ENCODE results near the gene MDGA2.

The MDGA2 gene

DNA sequence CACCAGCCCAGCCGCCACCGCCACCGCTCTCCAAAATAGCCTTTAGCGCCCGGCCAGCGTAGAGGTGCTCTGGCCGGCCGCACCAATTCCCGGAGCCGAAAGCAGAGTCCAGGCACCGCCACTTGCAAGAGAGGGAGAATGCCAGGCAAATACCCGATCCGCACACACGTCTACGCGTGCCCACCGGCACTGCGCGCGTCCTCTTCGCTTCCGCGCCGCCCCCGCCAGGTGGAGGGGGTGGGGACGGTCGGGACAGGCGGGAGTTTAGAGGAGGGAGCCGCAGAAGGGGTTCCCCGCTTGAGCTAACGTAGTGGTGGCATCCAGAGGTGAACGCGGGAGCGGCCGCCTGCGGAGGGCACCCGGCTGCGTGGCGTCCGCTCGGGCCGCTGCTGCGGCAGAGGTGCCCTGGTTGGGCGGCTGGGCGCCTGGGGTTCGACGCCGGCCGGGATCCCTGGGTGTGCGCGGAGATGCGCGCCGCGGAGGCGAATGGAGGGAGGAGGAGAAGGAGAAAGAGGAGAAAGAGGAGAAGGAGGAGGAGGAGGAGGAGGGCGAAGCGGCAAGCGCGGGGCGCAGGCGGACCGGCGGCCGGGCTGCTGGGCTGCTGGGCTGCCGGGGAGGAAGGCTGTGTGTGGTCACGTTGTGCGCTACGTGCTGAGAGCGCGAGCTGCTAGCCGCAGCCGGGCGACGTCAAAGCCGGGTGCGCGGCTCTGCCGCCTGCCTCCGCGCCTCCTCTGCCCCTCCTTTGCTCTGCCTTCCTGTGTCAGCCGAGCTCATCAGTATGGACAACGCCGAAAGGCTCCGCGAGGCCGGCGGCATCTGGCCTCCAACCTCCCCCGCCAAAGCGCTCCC, at the start of gene MDGA2:
MDGA2 (minus strand) TSS at position 140 of the 849 bp plus-strand sequence.
- peaks cover 2% of the 10 kb centered on the region for H3K9me3 Mint-ChIP-seq
- H3K4me1 Mint-ChIP-seq: no peaks in the 10 kb centered on the region
- no peak within 1 kb of the TSS for H3K4me3 Mint-ChIP-seq
- H3K27me3 Mint-ChIP-seq: peaks cover 42% of the 10 kb centered on the region
- no peak for ATAC-seq
- no peaks in the 10 kb centered on the region for H3K36me3 Mint-ChIP-seq
- H3K27ac Mint-ChIP-seq: no peak within 1 kb of the TSS

DNA sequence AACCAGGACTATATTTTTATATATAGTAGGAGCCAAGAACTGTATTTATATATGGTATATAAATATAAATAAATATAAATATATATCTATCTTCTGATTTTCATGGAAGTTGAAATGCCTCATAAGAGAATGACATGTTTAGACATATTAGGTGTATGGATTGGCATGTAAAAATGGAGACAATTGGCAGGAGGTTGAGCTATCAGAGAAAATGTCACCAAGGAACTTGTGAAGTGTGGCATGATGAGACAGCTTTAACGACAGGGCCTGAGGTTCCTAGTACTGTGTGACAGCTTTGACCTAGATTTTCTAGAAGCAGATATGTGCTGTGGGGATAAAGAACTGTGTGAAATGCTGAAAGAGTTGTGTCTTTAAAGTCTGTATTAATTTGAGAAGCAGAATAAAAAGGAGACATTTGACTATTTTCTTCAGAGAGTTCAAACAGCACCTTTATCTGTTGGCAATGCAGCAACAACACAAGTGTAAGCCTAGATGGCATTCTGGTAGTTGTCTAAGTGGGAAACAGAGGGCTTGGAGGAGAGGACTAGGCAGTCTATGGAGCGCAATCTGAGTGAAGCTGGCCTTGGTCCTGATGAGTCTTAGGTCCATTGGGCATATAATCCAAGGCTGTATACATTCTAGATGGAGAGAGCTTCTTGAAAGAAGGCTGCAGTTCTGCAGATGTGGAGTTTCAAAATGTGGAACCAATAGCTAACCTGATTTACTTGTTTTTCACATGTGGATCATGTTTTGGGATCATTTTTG, 47.7 kb upstream of the MDGA2 start:
- H3K4me3 Mint-ChIP-seq: no peak overlapping the region
- no peaks in the 10 kb centered on the region for H3K27me3 Mint-ChIP-seq
- no peak for ATAC-seq
- H3K9me3 Mint-ChIP-seq: no peaks in the 10 kb centered on the region
- H3K4me1 Mint-ChIP-seq: no peaks in the 10 kb centered on the region
- no peak overlapping the region for H3K27ac Mint-ChIP-seq
- no peaks in the 10 kb centered on the region for H3K36me3 Mint-ChIP-seq

DNA sequence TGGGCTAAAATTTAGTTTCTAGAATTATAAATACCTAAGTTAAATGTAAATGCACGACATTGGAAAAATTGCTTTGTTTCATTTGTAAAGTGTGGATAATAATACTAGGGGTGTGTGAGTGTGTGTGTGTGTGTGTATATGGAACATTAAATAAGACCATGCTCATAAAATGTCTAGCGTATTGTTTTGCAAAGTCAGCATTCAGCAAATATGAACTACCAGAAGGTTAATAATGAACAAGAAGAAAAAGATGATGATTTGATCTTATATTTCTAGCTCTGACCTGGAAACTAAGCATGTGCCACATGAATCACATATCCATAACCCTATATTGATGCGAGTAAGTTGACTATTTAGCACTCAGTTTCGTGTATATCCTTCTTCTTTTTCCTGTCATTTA, 44.9 kb upstream of the MDGA2 start:
- Mint-ChIP-seq H3K9me3 (peaks cover 5% of the 10 kb centered on the region), H3K4me3 (no peak overlapping the region), H3K27ac (no peak overlapping the region), H3K4me1 (no peaks in the 10 kb centered on the region), H3K27me3 (no peaks in the 10 kb centered on the region), H3K36me3 (no peaks in the 10 kb centered on the region)
- no peak for ATAC-seq

DNA sequence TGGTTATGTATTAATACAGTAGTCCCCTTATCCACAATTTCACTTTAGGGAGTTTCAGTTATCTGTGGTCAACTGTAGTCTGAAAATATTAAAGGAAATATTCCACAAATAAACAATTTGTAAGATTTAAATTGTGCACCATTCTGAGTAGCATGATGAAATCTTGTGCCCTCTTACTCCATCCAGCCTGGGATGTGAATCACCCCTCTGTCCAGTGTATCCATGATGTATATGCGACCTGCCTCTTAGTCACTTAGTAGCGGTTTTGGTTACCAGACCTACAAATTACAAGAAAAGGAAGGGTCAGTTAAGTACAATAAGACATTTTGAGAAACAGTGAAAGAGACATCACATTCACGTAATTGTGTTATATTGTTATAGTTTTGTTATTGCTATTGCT, 39.9 kb upstream of the MDGA2 start:
- no peaks in the 10 kb centered on the region for H3K36me3 Mint-ChIP-seq
- no peaks in the 10 kb centered on the region for H3K4me1 Mint-ChIP-seq
- no peak for ATAC-seq
- no peaks in the 10 kb centered on the region for H3K27me3 Mint-ChIP-seq
- H3K27ac Mint-ChIP-seq: no peak overlapping the region
- H3K9me3 Mint-ChIP-seq: peaks cover 5% of the 10 kb centered on the region
- H3K4me3 Mint-ChIP-seq: no peak overlapping the region

DNA sequence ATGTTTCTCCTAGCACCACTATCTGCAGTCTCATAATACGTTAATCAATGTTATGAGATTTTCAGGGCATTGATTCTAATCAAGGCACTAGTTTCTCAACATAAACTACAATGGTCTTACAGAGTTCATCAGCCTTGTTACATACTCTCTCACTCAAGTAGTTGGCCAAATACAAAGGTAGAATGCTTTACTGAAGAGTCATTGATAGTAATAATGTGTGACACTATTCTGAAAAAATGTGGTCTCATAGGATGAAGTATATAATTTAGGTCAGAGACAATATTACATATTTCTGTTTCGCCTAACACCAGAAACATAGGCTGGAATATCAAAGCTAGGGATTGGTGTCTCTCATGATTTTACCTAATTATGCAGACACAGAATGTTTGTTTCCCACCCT, 35.2 kb upstream of the MDGA2 start:
- Mint-ChIP-seq H3K9me3 (no peaks in the 10 kb centered on the region), H3K27me3 (no peaks in the 10 kb centered on the region), H3K36me3 (no peaks in the 10 kb centered on the region), H3K4me1 (no peaks in the 10 kb centered on the region), H3K4me3 (no peak overlapping the region), H3K27ac (no peak overlapping the region)
- ATAC-seq: no peak

DNA sequence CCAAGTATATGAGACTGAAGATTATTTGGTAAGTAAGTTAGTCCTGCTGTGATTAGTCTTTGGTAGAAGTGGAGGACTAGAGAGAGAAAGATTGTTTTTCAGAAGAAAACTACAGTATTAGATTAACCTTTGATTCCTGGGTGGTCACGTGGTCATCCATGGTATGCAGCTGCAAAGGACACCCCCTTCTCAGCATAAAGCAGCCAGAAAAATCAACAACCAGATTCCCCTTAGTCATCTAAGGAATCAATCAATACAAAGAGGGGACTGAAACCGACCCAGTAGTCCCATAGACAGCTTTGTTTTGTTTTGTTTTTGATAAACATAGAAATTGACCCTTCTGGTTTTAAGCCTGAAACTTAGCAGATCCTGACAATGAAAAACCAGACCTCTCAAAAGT, 30.3 kb upstream of the MDGA2 start:
- Mint-ChIP-seq H3K9me3 (no peaks in the 10 kb centered on the region), H3K4me3 (no peak overlapping the region), H3K27me3 (no peaks in the 10 kb centered on the region), H3K36me3 (no peaks in the 10 kb centered on the region), H3K4me1 (no peaks in the 10 kb centered on the region), H3K27ac (no peak overlapping the region)
- no peak for ATAC-seq

DNA sequence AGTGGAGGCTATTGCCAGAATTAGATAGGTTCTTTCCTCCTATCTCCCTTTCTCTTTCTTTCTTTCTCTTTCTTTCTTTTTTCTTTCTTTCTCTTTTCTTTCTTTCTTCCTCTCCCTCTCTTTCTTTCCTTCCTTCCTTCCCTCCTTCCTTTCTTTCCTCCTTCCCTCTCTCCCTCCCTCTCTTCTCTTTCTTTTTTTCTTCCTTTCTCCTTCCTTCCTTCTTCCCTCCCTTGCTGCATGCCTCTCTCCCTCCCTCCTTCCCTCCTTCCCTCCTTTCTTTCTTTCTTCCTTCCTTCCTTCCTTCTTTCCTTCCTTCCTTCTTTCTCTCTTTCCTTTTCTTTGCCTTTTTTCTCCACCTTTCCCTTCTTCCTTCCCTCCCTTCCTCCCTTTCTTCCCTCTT, 16.4 kb upstream of the MDGA2 start:
- no peaks in the 10 kb centered on the region for H3K4me1 Mint-ChIP-seq
- peaks cover 3% of the 10 kb centered on the region for H3K9me3 Mint-ChIP-seq
- H3K36me3 Mint-ChIP-seq: no peaks in the 10 kb centered on the region
- no peak overlapping the region for H3K4me3 Mint-ChIP-seq
- H3K27me3 Mint-ChIP-seq: no peaks in the 10 kb centered on the region
- H3K27ac Mint-ChIP-seq: no peak overlapping the region
- ATAC-seq: no peak

DNA sequence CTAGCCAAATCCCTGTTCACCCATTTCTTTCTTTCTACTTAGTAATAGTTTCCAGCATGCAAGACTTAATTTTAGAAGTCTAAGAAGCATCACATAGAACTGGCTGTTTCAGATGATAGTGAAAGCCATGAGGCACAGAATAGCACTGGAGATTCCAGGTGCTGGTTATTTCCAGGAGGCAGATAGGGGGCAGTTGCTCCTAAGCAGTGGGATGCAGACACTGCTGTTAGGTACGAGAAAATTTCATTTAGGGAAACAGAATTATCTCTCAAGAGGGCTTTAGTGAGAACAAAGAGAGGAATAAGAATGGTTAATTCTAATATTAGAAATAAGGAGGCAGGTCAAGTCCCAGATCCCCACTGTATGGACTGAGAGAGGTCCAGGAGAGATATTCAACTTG, 3.6 kb upstream of the MDGA2 start:
- ATAC-seq: no peak
- H3K27ac Mint-ChIP-seq: no peak overlapping the region
- H3K4me3 Mint-ChIP-seq: no peak overlapping the region
- H3K4me1 Mint-ChIP-seq: no peaks in the 10 kb centered on the region
- H3K9me3 Mint-ChIP-seq: peaks cover 2% of the 10 kb centered on the region
- H3K36me3 Mint-ChIP-seq: no peaks in the 10 kb centered on the region
- peaks cover 22% of the 10 kb centered on the region for H3K27me3 Mint-ChIP-seq

DNA sequence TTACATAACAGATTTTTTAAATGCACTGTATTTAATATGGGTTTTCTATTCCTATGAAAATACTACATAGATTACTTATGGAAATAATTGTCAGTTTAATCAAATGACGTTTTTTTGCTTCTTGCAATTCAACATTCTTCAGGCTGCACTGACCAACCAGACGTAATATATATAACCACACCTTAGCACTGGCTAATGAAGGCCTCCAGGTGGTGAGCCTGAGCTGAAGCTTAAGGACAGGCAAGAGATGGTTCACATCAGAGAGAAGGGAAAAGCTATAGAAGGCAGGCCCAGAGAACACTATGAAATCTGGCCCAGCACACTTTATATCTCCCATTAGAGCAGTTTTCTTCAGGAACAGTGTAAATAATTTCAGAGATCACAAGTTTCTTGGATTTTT, 2.8 kb upstream of the MDGA2 start:
- Mint-ChIP-seq H3K27ac (no peak overlapping the region), H3K4me3 (no peak overlapping the region), H3K36me3 (no peaks in the 10 kb centered on the region), H3K4me1 (no peaks in the 10 kb centered on the region), H3K27me3 (peaks cover 30% of the 10 kb centered on the region), H3K9me3 (peaks cover 2% of the 10 kb centered on the region)
- ATAC-seq: no peak

DNA sequence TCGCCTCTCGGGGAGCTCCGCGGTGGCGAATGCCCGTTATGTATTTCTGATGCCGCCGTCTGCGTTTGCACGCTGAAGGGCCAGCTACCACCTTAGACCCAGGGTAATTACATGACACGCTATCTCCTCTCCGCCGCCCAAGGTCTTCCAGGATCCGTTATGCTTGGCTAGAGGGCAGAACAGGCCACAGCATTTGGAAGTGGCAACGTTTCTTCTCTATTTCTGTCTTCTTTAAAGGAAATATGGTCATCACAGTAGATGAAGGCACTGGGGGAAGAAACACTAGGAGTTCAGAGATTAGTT, 861 bp upstream of the MDGA2 start:
- Mint-ChIP-seq H3K36me3 (no peaks in the 10 kb centered on the region), H3K4me3 (no peak overlapping the region), H3K4me1 (no peaks in the 10 kb centered on the region), H3K27ac (no peak overlapping the region), H3K9me3 (peaks cover 2% of the 10 kb centered on the region), H3K27me3 (peaks cover 42% of the 10 kb centered on the region)
- ATAC-seq: no peak

DNA sequence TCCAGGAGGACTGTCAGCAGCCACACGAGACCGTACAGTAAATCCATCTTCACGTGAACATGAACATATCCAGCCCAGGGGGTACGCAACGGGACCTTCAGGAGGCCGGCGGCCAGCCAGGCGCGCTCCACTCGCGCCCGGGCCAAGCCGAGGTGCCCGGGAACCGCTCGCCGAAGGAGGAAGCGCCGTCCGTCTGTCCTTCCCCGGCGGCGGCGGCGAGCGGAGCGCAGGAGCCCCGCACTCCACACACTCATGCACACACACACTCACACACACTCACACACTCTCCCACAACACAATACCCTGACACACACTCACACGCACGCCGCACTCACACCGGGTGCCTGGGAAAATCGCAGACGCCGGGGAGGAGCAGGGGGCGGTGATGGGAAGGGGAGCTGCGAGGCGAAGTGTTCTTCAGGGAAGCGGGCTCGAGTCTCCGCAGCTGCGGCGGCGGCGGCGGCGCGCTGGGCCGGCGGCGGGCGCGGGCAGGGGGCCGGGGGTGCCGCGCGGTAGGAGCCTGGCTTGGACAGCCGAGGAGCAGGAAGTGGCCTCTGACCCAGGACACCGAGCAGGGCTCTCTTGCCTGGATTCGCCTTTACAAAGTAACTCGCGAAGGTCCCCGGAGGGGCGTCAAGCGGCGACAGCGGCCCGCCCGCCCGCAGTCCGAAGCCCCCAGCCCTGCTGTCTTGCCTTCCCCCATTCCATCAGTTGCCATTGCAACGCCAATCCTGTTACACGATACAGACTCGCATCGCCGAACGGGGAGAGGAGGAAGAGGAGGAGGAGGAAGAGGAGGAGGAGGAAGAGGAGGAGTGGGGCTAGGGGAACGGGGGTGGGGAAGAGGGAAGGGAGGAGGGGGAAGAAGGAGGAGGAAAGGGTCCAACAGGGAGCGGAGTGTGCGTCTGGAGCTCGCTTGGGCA, 601 bp downstream of the MDGA2 start:
- peaks cover 42% of the 10 kb centered on the region for H3K27me3 Mint-ChIP-seq
- no peaks in the 10 kb centered on the region for H3K36me3 Mint-ChIP-seq
- H3K9me3 Mint-ChIP-seq: peaks cover 2% of the 10 kb centered on the region
- no peak overlapping the region for H3K4me3 Mint-ChIP-seq
- no peak overlapping the region for H3K27ac Mint-ChIP-seq
- no peaks in the 10 kb centered on the region for H3K4me1 Mint-ChIP-seq
- no peak for ATAC-seq

DNA sequence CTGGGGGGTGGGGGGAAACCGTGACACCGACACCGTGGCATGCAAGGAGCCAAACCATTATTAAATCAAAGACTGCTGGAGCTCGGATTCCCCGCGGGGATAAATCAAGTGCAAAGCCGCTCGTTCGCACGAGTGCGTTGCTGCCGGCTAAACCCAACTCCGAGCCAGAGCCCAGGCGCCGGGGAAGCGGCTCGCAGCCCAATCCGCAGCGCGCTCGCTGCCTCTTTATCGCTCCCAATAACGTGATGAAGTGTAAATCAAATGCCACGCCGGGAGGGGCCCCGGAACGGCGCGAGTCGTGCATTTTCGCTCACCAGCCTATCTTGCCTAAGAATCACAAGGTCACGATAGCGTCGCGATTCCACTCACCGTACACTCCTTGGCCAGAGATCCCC, 1.3 kb downstream of the MDGA2 start:
- Mint-ChIP-seq H3K4me1 (no peaks in the 10 kb centered on the region), H3K36me3 (no peaks in the 10 kb centered on the region), H3K27ac (no peak overlapping the region), H3K27me3 (peaks cover 42% of the 10 kb centered on the region), H3K4me3 (no peak overlapping the region), H3K9me3 (peaks cover 2% of the 10 kb centered on the region)
- ATAC-seq: no peak

DNA sequence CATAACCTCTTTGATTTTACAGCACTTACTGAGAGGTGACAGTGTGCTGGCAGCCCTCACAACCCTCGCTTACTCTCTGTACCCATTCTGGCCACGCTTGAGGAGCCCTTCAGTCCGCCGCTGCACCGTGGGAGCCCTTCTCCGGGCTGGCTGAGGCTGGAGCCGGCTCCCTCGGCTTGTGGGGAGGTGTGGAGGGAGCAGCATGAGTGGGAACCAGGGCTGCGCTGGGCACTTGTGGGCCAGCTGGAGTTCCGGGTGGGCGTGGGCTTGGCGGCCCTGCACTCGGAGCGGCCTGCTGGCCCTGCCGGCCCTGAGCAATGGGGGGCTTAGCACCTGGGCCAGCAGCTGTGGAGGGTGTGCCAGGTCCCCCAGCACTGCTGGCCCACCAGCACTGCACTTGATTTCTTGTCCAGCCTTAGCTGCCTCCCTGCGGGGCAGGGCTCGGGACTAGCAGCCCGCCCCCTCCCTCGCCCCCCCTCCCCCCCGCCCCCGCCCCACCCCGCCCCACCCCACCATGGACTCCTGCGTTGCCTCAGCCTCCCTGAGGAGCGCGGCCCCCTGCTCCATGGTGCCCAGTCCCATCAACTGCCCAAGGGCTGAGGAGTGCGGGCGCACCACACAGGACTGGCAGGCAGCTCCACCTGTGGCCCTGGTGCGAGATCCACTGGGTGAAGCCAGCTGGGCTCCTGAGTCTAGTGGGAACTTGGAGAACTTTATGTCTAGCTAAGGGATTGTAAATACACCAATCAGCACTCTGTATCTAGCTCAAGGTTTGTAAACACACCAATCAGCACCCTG, 9.9 kb downstream of the MDGA2 start:
- H3K36me3 Mint-ChIP-seq: no peaks in the 10 kb centered on the region
- peaks cover 4% of the 10 kb centered on the region for H3K9me3 Mint-ChIP-seq
- H3K27me3 Mint-ChIP-seq: no peaks in the 10 kb centered on the region
- ATAC-seq: no peak
- H3K27ac Mint-ChIP-seq: no peak overlapping the region
- H3K4me3 Mint-ChIP-seq: no peak overlapping the region
- H3K4me1 Mint-ChIP-seq: no peaks in the 10 kb centered on the region

DNA sequence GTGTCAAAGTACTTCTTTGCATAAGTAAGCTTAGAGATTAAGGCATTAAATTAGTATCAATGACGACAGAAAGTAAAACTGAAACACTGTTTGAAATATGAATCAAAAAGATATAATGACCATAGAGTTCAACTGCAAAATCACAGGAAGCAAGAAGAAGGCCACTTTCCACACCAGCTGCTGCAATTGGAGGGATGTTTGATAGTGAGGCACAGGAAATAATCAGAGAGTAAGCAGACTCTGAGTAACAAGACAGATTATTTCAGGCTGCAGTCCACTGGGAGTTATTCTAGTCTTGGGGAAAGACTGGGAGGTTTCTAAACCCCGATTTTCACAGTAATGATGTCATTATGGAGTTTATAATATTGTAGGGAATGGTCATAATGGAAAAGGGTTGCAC, 12.9 kb downstream of the MDGA2 start:
- Mint-ChIP-seq H3K4me3 (no peak overlapping the region), H3K27ac (no peak overlapping the region), H3K36me3 (no peaks in the 10 kb centered on the region), H3K9me3 (peaks cover 4% of the 10 kb centered on the region), H3K27me3 (no peaks in the 10 kb centered on the region), H3K4me1 (no peaks in the 10 kb centered on the region)
- no peak for ATAC-seq

DNA sequence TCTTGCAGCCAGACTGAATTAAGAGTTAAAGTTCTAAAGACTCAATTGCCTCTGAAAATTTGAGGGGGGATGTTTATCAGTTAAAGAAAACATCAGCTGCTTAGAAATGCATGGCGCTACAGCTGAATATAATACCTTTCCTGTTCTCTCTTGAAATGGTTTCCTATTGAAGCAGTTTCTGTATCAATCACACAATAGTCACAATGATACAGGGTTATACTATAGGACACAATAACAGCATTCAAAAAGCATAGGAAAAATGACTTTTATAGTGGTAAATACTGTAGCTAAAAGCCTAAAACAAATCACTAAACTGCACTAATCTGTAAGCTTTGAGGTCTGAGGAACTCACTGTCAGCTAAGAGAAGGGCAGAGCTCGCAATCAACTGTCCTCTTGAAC, 15.2 kb downstream of the MDGA2 start:
- no peak overlapping the region for H3K4me3 Mint-ChIP-seq
- no peak overlapping the region for H3K27ac Mint-ChIP-seq
- no peaks in the 10 kb centered on the region for H3K36me3 Mint-ChIP-seq
- H3K9me3 Mint-ChIP-seq: peaks cover 3% of the 10 kb centered on the region
- H3K27me3 Mint-ChIP-seq: no peaks in the 10 kb centered on the region
- ATAC-seq: no peak
- no peaks in the 10 kb centered on the region for H3K4me1 Mint-ChIP-seq
